Liver (tissue), 3 donors: Measurements from ENCODE around the gene RAP1GAP2.

Experiments used
- EGR1 ChIP-seq, 2 donors: IDR thresholded peaks; 2 replicates each; pipeline ENCODE4 v1.6.1; 2016 to 2018; ENCODE audit warnings: antibody characterized with exemption in 2 of 2, low read depth in 2 of 2
- GABPA ChIP-seq, 2 donors: IDR thresholded peaks in 1 of 2; conservative IDR thresholded peaks in 1 of 2; 2 replicates each; pipeline ENCODE4 v1.6.1; 2016; ENCODE audit warnings: antibody characterized with exemption in 2 of 2, mild to moderate bottlenecking in 1 of 2, moderate library complexity in 1 of 2
- NR2F2 ChIP-seq: IDR thresholded peaks from 2 replicates; pipeline ENCODE4 v1.6.1; 2016; ENCODE audit warnings: antibody characterized with exemption
- RAD21 ChIP-seq, 2 donors: IDR thresholded peaks; 2 replicates each; pipeline ENCODE4 v1.6.1; 2016; ENCODE audit warnings: antibody characterized with exemption in 2 of 2, mild to moderate bottlenecking in 2 of 2
- SP1 ChIP-seq: IDR thresholded peaks from 2 replicates; pipeline ENCODE4 v1.6.1; 2018; ENCODE audit warnings: antibody characterized with exemption, mild to moderate bottlenecking
- TAF1 ChIP-seq: conservative IDR thresholded peaks from 2 replicates; pipeline ENCODE4 v1.6.1; 2016; ENCODE audit warnings: antibody characterized with exemption, mild to moderate bottlenecking
- YY1 ChIP-seq: IDR thresholded peaks from 2 replicates; pipeline ENCODE4 v1.6.1; 2016; ENCODE audit warnings: antibody characterized with exemption, mild to moderate bottlenecking
- TF ChIP-seq, protein P1 (sequence below): fragments of 150-350 bp; IDR thresholded peaks from 2 replicates; pipeline ENCODE4 v1.5.1; 2017; ENCODE audit warnings: improper control_type of control experiment, low read depth, low read length; ENCODE audit not compliant: missing input control
- TF ChIP-seq, protein P2 (sequence below): IDR thresholded peaks from 2 replicates; pipeline ENCODE4 v1.6.1; 2016; ENCODE audit warnings: antibody characterized with exemption
- TF ChIP-seq, protein P3 (sequence below): IDR thresholded peaks from 2 replicates; pipeline ENCODE4 v1.6.1; 2016; ENCODE audit warnings: antibody characterized with exemption, mild to moderate bottlenecking
- donor health status: healthy.
- donor health status: healthy.

DNA sequence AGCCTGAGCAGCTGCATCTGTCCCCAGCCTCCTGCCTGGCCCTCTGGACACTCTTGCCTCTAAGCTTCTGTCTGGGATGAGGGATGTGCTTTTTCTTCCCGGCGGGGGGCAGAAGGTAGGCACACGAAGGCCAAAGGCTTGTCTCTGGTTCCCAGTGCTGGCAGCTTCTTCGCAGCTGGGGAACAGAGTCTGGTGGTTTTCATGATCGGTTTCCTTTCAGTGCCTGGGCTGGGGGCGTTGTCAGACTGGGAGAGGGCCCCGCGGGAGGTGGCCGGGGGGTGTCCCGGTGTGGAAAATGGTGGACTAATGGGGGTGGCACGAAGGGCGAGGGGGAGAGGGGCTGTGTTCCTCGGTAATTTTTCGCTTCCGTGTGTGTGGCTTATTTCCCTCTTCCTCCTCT is 988 bp downstream of the RAP1GAP2 start:
- TF ChIP-seq, protein P1, sequence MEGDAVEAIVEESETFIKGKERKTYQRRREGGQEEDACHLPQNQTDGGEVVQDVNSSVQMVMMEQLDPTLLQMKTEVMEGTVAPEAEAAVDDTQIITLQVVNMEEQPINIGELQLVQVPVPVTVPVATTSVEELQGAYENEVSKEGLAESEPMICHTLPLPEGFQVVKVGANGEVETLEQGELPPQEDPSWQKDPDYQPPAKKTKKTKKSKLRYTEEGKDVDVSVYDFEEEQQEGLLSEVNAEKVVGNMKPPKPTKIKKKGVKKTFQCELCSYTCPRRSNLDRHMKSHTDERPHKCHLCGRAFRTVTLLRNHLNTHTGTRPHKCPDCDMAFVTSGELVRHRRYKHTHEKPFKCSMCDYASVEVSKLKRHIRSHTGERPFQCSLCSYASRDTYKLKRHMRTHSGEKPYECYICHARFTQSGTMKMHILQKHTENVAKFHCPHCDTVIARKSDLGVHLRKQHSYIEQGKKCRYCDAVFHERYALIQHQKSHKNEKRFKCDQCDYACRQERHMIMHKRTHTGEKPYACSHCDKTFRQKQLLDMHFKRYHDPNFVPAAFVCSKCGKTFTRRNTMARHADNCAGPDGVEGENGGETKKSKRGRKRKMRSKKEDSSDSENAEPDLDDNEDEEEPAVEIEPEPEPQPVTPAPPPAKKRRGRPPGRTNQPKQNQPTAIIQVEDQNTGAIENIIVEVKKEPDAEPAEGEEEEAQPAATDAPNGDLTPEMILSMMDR, result no peak
- TF ChIP-seq GABPA (IDR thresholded peaks at IDR 0.05 in 1 of 2, conservative IDR thresholded peaks at IDR 0.05 in 1 of 2), result no peak
- no peak for TF ChIP-seq SP1
- TF ChIP-seq RAD21 (IDR thresholded peaks at IDR 0.05), result no peak
- no peak for TF ChIP-seq TAF1
- TF ChIP-seq, protein P2, sequence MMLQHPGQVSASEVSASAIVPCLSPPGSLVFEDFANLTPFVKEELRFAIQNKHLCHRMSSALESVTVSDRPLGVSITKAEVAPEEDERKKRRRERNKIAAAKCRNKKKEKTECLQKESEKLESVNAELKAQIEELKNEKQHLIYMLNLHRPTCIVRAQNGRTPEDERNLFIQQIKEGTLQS, result no peak
- TF ChIP-seq YY1, result no peak
- TF ChIP-seq EGR1 (IDR thresholded peaks at IDR 0.05; ENCODE audit: low read depth in 2 of 2), result no peak
- TF ChIP-seq, protein P3, sequence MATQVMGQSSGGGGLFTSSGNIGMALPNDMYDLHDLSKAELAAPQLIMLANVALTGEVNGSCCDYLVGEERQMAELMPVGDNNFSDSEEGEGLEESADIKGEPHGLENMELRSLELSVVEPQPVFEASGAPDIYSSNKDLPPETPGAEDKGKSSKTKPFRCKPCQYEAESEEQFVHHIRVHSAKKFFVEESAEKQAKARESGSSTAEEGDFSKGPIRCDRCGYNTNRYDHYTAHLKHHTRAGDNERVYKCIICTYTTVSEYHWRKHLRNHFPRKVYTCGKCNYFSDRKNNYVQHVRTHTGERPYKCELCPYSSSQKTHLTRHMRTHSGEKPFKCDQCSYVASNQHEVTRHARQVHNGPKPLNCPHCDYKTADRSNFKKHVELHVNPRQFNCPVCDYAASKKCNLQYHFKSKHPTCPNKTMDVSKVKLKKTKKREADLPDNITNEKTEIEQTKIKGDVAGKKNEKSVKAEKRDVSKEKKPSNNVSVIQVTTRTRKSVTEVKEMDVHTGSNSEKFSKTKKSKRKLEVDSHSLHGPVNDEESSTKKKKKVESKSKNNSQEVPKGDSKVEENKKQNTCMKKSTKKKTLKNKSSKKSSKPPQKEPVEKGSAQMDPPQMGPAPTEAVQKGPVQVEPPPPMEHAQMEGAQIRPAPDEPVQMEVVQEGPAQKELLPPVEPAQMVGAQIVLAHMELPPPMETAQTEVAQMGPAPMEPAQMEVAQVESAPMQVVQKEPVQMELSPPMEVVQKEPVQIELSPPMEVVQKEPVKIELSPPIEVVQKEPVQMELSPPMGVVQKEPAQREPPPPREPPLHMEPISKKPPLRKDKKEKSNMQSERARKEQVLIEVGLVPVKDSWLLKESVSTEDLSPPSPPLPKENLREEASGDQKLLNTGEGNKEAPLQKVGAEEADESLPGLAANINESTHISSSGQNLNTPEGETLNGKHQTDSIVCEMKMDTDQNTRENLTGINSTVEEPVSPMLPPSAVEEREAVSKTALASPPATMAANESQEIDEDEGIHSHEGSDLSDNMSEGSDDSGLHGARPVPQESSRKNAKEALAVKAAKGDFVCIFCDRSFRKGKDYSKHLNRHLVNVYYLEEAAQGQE, result no peak
- TF ChIP-seq NR2F2, result no peak
